Measurements from ENCODE around the gene PHLPP1.

DNA sequence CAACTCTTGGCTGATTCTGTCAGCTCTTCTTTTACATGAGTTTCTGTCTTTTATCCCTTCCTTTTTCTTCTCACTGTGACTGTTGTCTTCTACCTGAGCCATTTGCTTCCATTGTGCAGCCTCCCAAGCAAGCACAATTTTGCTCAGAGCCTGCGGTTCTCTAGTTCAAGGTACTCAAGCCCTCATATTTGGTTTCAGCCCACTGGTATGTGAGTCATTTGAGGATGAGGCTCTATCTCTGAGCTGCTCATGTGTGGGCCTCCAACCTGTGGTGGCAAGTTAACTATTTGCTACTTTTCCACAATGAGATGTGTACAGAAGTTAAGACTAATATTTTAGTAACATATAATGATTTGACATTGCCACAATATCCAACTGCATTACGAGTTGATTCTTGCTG lies 183.0 kb downstream of the PHLPP1 start:
- TF ChIP-seq POLR2A (IDR thresholded peaks at IDR 0.05; ENCODE audit: low read length) = no peak
- TF ChIP-seq GATA1 (IDR thresholded peaks at IDR 0.05; ENCODE audit: low read depth, low read length) = no peak
